ENCODE results near the gene MAP6. TPM values are rescaled to one million over a fixed set of nuclear protein-coding genes. Genes with fewer than 3 reads are reported as not detected.

The MAP6 gene
- total and polyA plus RNA-seq, 10 donors = 1.3 to 9.0 (median 2.3) TPM

DNA sequence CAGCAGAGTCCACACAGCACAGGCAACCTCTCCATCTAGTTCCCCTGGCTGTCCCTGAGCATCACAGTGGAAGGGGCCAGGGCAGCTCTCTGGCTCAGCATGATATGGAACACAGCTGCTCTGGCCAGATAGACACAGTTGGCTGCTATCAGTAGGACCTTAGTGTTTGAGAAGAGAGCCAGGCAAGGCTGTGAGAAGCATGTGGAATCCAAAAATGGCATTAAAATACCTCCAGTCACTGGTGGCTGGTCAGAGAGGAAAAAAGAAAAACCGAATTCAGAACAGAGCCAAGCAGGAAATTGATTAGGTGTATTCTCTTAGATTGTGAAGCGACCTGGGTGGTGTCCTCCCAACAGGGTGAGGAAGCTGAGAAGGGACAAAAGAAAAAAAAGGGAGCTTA is 78.9 kb downstream of the MAP6 start:
- Histone ChIP-seq H3K9me3 (no peaks in the 10 kb centered on the region), H3K27ac (no peak overlapping the region), H3K36me3 (no peaks in the 10 kb centered on the region), H3K27me3 (replicated peaks in 1 of 7) (no peaks in the 10 kb centered on the region), H3K4me1 (peaks cover 0 to 20% (median 4%) of the 10 kb centered on the region in 6 donors), H3K4me3 (no peak overlapping the region)
- 68 to 82% (median 70%) methylated on average over 2 of the region's 2 CpGs for WGBS, 5 donors
- TF ChIP-seq POLR2AphosphoS5 (IDR thresholded peaks at IDR 0.05) (no peak), POLR2A (IDR thresholded peaks at IDR 0.05) (no peak)
- TF ChIP-seq, protein P1, sequence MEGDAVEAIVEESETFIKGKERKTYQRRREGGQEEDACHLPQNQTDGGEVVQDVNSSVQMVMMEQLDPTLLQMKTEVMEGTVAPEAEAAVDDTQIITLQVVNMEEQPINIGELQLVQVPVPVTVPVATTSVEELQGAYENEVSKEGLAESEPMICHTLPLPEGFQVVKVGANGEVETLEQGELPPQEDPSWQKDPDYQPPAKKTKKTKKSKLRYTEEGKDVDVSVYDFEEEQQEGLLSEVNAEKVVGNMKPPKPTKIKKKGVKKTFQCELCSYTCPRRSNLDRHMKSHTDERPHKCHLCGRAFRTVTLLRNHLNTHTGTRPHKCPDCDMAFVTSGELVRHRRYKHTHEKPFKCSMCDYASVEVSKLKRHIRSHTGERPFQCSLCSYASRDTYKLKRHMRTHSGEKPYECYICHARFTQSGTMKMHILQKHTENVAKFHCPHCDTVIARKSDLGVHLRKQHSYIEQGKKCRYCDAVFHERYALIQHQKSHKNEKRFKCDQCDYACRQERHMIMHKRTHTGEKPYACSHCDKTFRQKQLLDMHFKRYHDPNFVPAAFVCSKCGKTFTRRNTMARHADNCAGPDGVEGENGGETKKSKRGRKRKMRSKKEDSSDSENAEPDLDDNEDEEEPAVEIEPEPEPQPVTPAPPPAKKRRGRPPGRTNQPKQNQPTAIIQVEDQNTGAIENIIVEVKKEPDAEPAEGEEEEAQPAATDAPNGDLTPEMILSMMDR (IDR thresholded peaks at IDR 0.05 in 8 of 11, conservative IDR thresholded peaks at IDR 0.05 in 3 of 11) = no peak
- no peak for DNase-seq
- intact Hi-C loops (cut with DNase I; ENCODE audit: low total_unique reads) = loop anchor here (10.0 kb wide), 1 partner anchor 45 kb away; no protein-coding TSS in a partner anchor

DNA sequence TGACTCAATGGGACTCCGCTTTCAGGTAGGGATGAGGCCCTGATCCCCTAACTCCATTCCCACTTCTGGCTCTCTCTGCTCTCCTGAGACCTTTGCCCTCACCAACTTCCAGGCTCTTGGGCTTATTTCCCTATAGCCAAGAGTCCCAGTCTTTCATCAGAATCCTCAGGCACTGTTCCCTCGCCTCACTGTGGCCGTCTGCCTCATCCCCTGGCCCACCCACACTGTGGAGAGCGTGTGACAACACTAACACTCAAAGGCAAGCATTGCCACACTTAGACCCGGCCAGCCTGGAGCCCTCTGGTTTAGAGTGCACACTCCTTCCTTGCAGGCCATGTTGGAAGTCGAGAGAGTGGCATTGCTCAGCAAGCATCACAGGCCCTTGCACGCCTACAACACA is 79.8 kb downstream of the MAP6 start:
- DNase-seq = no peak
- Histone ChIP-seq H3K36me3 (no peaks in the 10 kb centered on the region), H3K27me3 (replicated peaks in 1 of 7) (peaks cover 0 to 3% (median 0%) of the 10 kb centered on the region in 7 donors), H3K4me1 (peaks cover 5 to 27% (median 9%) of the 10 kb centered on the region in 6 donors), H3K27ac (no peak overlapping the region), H3K4me3 (no peak overlapping the region), H3K9me3 (no peaks in the 10 kb centered on the region)
- WGBS, 5 donors = 87 to 95% (median 92%) methylated on average over 6 to 7 of the region's 7 CpGs
- intact Hi-C loops (cut with DNase I; ENCODE audit: low total_unique reads) = no loop called here
- TF ChIP-seq POLR2AphosphoS5 (IDR thresholded peaks at IDR 0.05) (no peak), POLR2A (IDR thresholded peaks at IDR 0.05) (no peak)
- TF ChIP-seq, protein P1 (IDR thresholded peaks at IDR 0.05 in 8 of 11, conservative IDR thresholded peaks at IDR 0.05 in 3 of 11) = no peak

DNA sequence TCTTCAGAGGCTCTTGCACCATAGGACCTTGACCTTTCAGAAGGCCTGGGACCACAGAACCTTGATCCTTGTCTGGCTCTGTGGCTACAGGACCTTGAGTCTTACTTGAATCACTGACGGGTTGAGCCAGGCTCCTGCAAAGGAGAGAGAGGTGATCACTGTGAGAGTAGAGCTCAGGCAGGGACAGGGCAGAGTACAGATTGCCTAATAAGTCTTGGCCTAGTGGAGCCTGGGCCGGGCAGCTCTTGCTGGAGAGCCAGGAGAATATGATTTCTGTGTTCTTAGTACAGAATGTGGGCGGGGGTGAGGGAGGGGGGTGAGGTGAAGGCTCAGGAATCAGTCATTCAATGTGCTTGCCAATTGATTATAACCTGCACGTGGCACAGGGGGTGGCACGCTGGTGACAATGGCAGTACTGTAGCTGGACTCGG is 80.8 kb downstream of the MAP6 start:
- Histone ChIP-seq H3K36me3 (no peaks in the 10 kb centered on the region), H3K9me3 (no peaks in the 10 kb centered on the region), H3K27me3 (replicated peaks in 1 of 7) (peaks cover 0 to 13% (median 0%) of the 10 kb centered on the region in 7 donors), H3K4me1 (peaks cover 5 to 33% (median 18%) of the 10 kb centered on the region in 6 donors), H3K4me3 (no peak overlapping the region), H3K27ac (no peak overlapping the region)
- TF ChIP-seq, protein P1 (IDR thresholded peaks at IDR 0.05 in 8 of 11, conservative IDR thresholded peaks at IDR 0.05 in 3 of 11) = no peak
- TF ChIP-seq POLR2A (IDR thresholded peaks at IDR 0.05) (no peak), POLR2AphosphoS5 (IDR thresholded peaks at IDR 0.05) (no peak)
- intact Hi-C loops (cut with DNase I; ENCODE audit: low total_unique reads) = no loop called here
- no peak for DNase-seq
- 86 to 95% (median 94%) methylated on average over 5 to 6 of the region's 6 CpGs for WGBS, 5 donors

DNA sequence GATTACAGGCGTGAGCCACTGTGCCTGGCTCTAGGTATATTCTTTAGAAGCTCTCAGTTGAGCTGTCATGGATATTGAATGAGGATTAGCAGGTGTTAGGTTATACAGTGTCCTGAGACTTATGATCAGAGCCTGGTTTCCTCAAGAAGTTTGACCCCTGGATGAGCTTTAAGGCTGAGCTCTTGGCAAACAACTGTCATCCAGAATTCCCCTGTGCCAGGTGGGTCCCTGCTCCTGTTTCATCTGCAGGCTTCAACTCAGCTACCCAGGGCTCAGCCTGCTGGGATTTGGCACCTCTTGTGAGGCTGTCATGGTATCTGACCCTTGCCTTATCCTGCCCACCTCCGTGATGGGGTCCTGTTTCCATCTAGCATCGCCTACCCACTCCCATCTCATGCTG is 82.4 kb downstream of the MAP6 start:
- intact Hi-C loops (cut with DNase I; ENCODE audit: low total_unique reads) = no loop called here
- H3K4me3 ChIP-seq = no peak overlapping the region
- H3K9me3 ChIP-seq = no peaks in the 10 kb centered on the region
- peaks cover 0 to 24% (median 0%) of the 10 kb centered on the region in 7 donors for H3K27me3 ChIP-seq (replicated peaks in 1 of 7)
- no peak overlapping the region for H3K27ac ChIP-seq
- TF ChIP-seq POLR2AphosphoS5 (IDR thresholded peaks at IDR 0.05) = no peak
- TF ChIP-seq, protein P1 (IDR thresholded peaks at IDR 0.05 in 8 of 11, conservative IDR thresholded peaks at IDR 0.05 in 3 of 11) = no peak
- no peak for TF ChIP-seq POLR2A (IDR thresholded peaks at IDR 0.05)
- H3K4me1 ChIP-seq = peaks cover 5 to 36% (median 28%) of the 10 kb centered on the region in 6 donors
- DNase-seq = no peak
- 94 to 97% (median 96%) methylated on average over 3 of the region's 3 CpGs for WGBS, 5 donors
- no peaks in the 10 kb centered on the region for H3K36me3 ChIP-seq

Data from spleen (tissue), 11 donors.